HG02970 (cell line): ENCODE results near the gene SAP30.
A peak's percentile ranks its signal among the peaks of the same experiment; 100 is the strongest.

ENCODE experiments used
- ATAC-seq: cut with Tn5 transposase; IDR thresholded peaks from one replicate; pipeline ENCODE4 v1.9.1; 2021; ENCODE audit warnings: mild to moderate bottlenecking, moderate library complexity, moderate number of reproducible peaks; ENCODE audit not compliant: unreplicated experiment, low FRiP score

Gene SAP30

GRCh38 chr4:173370477-173371291 lies at the start of gene SAP30:
SAP30 (plus strand) TSS chr4:173370954; CDS start chr4:173371183, 229 bp downstream.
- peak; percentile 65 for ATAC-seq

- no peak for ATAC-seq
Observed at GRCh38 chr4:173325007-173325736, 45.6 kb upstream of the SAP30 start.

GRCh38 chr4:173328236-173328901 lies 42.4 kb upstream of the SAP30 start:
- no peak for ATAC-seq

- ATAC-seq: no peak
Observed at GRCh38 chr4:173330590-173330989, 40.2 kb upstream of the SAP30 start.

GRCh38 chr4:173332021-173332487 lies 38.7 kb upstream of the SAP30 start:
- no peak for ATAC-seq

GRCh38 chr4:173332963-173333657 lies 37.6 kb upstream of the SAP30 start:
- ATAC-seq: no peak

GRCh38 chr4:173333658-173334084 lies 37.1 kb upstream of the SAP30 start:
- no peak for ATAC-seq

GRCh38 chr4:173334085-173334890 lies 36.5 kb upstream of the SAP30 start, which contains the start of gene HMGB2:
HMGB2 (minus strand) TSS chr4:173334358; CDS start chr4:173333649, 709 bp downstream.
- ATAC-seq: peak; percentile 96

GRCh38 chr4:173334891-173335752 lies 35.6 kb upstream of the SAP30 start:
- ATAC-seq: peak; percentile 29

GRCh38 chr4:173337463-173337862 lies 33.3 kb upstream of the SAP30 start:
- no peak for ATAC-seq

GRCh38 chr4:173343832-173344397 lies 26.8 kb upstream of the SAP30 start:
- no peak for ATAC-seq

GRCh38 chr4:173345648-173346047 lies 25.1 kb upstream of the SAP30 start:
- ATAC-seq: no peak

GRCh38 chr4:173346074-173346473 lies 24.7 kb upstream of the SAP30 start:
- no peak for ATAC-seq

- no peak for ATAC-seq
Observed at GRCh38 chr4:173347467-173347866, 23.3 kb upstream of the SAP30 start.

- no peak for ATAC-seq
Observed at GRCh38 chr4:173357939-173358338, 12.8 kb upstream of the SAP30 start.

GRCh38 chr4:173360587-173361221 lies 10.1 kb upstream of the SAP30 start:
- ATAC-seq: no peak

GRCh38 chr4:173362666-173363065 lies 8.1 kb upstream of the SAP30 start:
- no peak for ATAC-seq
